ENCODE data around the gene MT1B. TPM values are rescaled to one million over a fixed set of nuclear protein-coding genes. Genes with fewer than 3 reads are reported as not detected.

MT1B gene
- total RNA-seq, 1 experiment from 2014 or later, result not detected

DNA sequence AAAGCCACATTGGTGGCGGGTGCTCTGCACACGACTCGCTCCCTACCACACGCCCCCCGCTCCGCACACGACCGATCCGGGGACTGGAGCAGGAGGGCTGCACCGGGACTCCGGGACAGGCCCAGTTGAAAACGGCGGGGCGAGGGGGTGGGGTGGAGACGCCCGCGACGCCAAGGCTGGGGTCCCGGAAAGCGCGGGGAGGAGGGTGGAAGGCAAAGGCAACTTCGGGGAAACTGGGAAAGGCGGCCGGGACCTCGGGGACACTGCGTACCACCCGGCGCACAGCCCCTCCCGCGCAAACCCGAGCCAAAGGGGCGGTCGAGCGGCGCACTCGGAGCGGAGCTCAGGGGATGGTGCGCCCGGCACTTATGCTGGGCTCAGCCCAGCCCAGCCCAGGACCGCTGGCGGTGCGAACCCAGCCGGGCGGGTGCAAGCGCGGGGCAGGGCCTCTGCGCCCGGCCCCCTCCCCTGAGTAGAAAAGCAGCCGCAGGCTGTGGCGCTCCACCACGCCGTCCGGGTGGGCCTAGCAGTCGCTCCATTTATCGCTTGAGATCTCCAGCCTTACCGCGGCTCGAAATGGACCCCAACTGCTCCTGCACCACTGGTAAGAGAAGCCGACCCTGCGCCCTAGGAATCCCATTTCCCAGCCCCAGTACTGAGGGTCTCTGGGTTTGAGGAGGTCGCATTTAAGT is 19.4 kb upstream of the MT1B start, which contains the start of gene MT1M:
MT1M (plus strand) TSS at position 504 of the 692 bp plus-strand sequence; CDS start at position 577, 73 bp downstream.
- BruUV-seq (replicated peaks), result no TSS peak
- DNase-seq (ENCODE audit: low read depth, low spot score) (no peak), ATAC-seq (no peak)
- H3K9me2 ChIP-seq (ENCODE audit: insufficient read depth), result no peaks in the 10 kb centered on the region
- no peak within 1 kb of the TSS for H2AFZ ChIP-seq (ENCODE audit: low read depth, low read length, poor library complexity, severe bottlenecking)
- H3K4me3 ChIP-seq (replicated peaks in 1 of 2; ENCODE audit: low read depth in 1 of 2, low read length in 2 of 2), result no peak within 1 kb of the TSS
- H4K20me1 ChIP-seq (ENCODE audit: insufficient read depth), result no peaks in the 10 kb centered on the region
- no peaks in the 10 kb centered on the region for H3K79me2 ChIP-seq (ENCODE audit: insufficient read depth, low read length)
- no peak within 1 kb of the TSS for H3K27ac ChIP-seq (ENCODE audit: low read depth, low read length)
- H3K36me3 ChIP-seq (ENCODE audit: control insufficient read depth in 1 of 2, insufficient read depth in 2 of 2, low read length in 2 of 2), result no peaks in the 10 kb centered on the region
- no peak within 1 kb of the TSS for H3K4me2 ChIP-seq (ENCODE audit: low read length)
- TF ChIP-seq EZH2phosphoT487 (IDR thresholded peaks at IDR 0.05; ENCODE audit: borderline replicate concordance) (no peak), ZNF274 (IDR thresholded peaks at IDR 0.05; ENCODE audit: low read depth, low read length) (no peak), RAD21 (IDR thresholded peaks at IDR 0.05; ENCODE audit: low read depth) (no peak), CBX3 (IDR thresholded peaks at IDR 0.05; ENCODE audit: low read depth) (no peak), TCF7L2 (IDR thresholded peaks at IDR 0.05; ENCODE audit: borderline replicate concordance, extremely low read depth, insufficient read depth, insufficient read length) (no peak), POLR2A (IDR thresholded peaks at IDR 0.05; ENCODE audit: borderline replicate concordance, extremely low read depth, insufficient read depth, insufficient read length) (no peak)
- ChIA-PET CTCF (no interaction called here), RAD21 (ENCODE audit: low non-redundant PET in 1 of 2, low total read pairs in 2 of 2, uncharacterized antibody in 2 of 2, unreplicated experiment in 2 of 2) (no interaction called here), POLR2A (no interaction called here)
- H3K4me1 ChIP-seq (ENCODE audit: control insufficient read depth in 1 of 2, insufficient read depth in 2 of 2, low read length in 2 of 2), result peaks cover 3 to 24% of the 10 kb centered on the region in 2 experiments; a peak in 3 of 4 replicates
- H3K9me3 ChIP-seq (ENCODE audit: control insufficient read depth in 1 of 2, insufficient read depth in 1 of 2, low read depth in 1 of 2, low read length in 2 of 2), result no peaks in the 10 kb centered on the region
- intact Hi-C loops (cut with micrococcal nuclease), result no loop called here
- no peaks in the 10 kb centered on the region for H3K27me3 ChIP-seq (ENCODE audit: insufficient read depth, low read length)
- no peak within 1 kb of the TSS for H3K9ac ChIP-seq (ENCODE audit: low read length)

- H3K9ac ChIP-seq (ENCODE audit: low read length), result no peak overlapping the region
- CTCF ChIA-PET, result no interaction called here
- H4K20me1 ChIP-seq (ENCODE audit: insufficient read depth), result no peaks in the 10 kb centered on the region
- H3K27ac ChIP-seq (ENCODE audit: low read depth, low read length), result no peak overlapping the region
- no TSS peak for BruUV-seq (replicated peaks)
- intact Hi-C loops (cut with micrococcal nuclease), result no loop called here
- no peak overlapping the region for H3K4me2 ChIP-seq (ENCODE audit: low read length)
- ATAC-seq (no peak), DNase-seq (ENCODE audit: low read depth, low spot score) (no peak)
- RAD21 ChIA-PET (ENCODE audit: low non-redundant PET in 1 of 2, low total read pairs in 2 of 2, uncharacterized antibody in 2 of 2, unreplicated experiment in 2 of 2), result no interaction called here
- no peaks in the 10 kb centered on the region for H3K9me2 ChIP-seq (ENCODE audit: insufficient read depth)
- POLR2A ChIA-PET, result interaction anchor here (1.0 kb wide), 1 partner anchor 7 kb away, joined by 3 read pairs; the partner anchor contains the start of gene MT1E
- no peaks in the 10 kb centered on the region for H3K36me3 ChIP-seq (ENCODE audit: control insufficient read depth in 1 of 2, insufficient read depth in 2 of 2, low read length in 2 of 2)
- no peaks in the 10 kb centered on the region for H3K27me3 ChIP-seq (ENCODE audit: insufficient read depth, low read length)
- no peaks in the 10 kb centered on the region for H3K79me2 ChIP-seq (ENCODE audit: insufficient read depth, low read length)
- H3K4me3 ChIP-seq (replicated peaks in 1 of 2; ENCODE audit: low read depth in 1 of 2, low read length in 2 of 2), result no peak overlapping the region
- peaks cover 3 to 19% of the 10 kb centered on the region in 2 experiments; a peak in 3 of 4 replicates for H3K4me1 ChIP-seq (ENCODE audit: control insufficient read depth in 1 of 2, insufficient read depth in 2 of 2, low read length in 2 of 2)
- H3K9me3 ChIP-seq (ENCODE audit: control insufficient read depth in 1 of 2, insufficient read depth in 1 of 2, low read depth in 1 of 2, low read length in 2 of 2), result no peaks in the 10 kb centered on the region
- H2AFZ ChIP-seq (ENCODE audit: low read depth, low read length, poor library complexity, severe bottlenecking), result no peak overlapping the region
- TF ChIP-seq SIN3A (IDR thresholded peaks at IDR 0.05; ENCODE audit: low read depth) (no peak), CBX3 (IDR thresholded peaks at IDR 0.05; ENCODE audit: low read depth) (no peak), RAD21 (IDR thresholded peaks at IDR 0.05; ENCODE audit: low read depth) (no peak), FOSL1 (IDR thresholded peaks at IDR 0.05; ENCODE audit: low read depth) (no peak), ZFX (IDR thresholded peaks at IDR 0.05) (no peak), ELF1 (IDR thresholded peaks at IDR 0.05; ENCODE audit: borderline replicate concordance, low read depth) (no peak), EZH2 (IDR thresholded peaks at IDR 0.05) (no peak), YY1 (IDR thresholded peaks at IDR 0.05; ENCODE audit: extremely low read depth, insufficient replicate concordance, low read depth, low read length) (no peak), JUND (IDR thresholded peaks at IDR 0.05) (no peak), CTCF (IDR thresholded peaks at IDR 0.05 in 2 of 3, conservative IDR thresholded peaks at IDR 0.05 in 1 of 3; ENCODE audit: borderline replicate concordance in 1 of 3, insufficient read depth in 1 of 3, low read depth in 2 of 3, low read length in 2 of 3) (no peak), TCF7L2 (IDR thresholded peaks at IDR 0.05; ENCODE audit: borderline replicate concordance, extremely low read depth, insufficient read depth, insufficient read length) (no peak), SRF (IDR thresholded peaks at IDR 0.05; ENCODE audit: low read depth) (no peak)
- TF ChIP-seq, protein P1, sequence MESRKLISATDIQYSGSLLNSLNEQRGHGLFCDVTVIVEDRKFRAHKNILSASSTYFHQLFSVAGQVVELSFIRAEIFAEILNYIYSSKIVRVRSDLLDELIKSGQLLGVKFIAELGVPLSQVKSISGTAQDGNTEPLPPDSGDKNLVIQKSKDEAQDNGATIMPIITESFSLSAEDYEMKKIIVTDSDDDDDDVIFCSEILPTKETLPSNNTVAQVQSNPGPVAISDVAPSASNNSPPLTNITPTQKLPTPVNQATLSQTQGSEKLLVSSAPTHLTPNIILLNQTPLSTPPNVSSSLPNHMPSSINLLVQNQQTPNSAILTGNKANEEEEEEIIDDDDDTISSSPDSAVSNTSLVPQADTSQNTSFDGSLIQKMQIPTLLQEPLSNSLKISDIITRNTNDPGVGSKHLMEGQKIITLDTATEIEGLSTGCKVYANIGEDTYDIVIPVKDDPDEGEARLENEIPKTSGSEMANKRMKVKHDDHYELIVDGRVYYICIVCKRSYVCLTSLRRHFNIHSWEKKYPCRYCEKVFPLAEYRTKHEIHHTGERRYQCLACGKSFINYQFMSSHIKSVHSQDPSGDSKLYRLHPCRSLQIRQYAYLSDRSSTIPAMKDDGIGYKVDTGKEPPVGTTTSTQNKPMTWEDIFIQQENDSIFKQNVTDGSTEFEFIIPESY (IDR thresholded peaks at IDR 0.05; ENCODE audit: extremely low read depth, insufficient replicate concordance, low read length), result no peak
These were observed 18.8 kb upstream of the MT1B start for GRCh38 chr16:56632848-56633365.
